ENCODE data around the gene TUBAL3. TPM values are rescaled to one million over a fixed set of nuclear protein-coding genes. Genes with fewer than 3 reads are reported as not detected.

TUBAL3 gene
- polyA plus RNA-seq, 1 experiment, result not detected

DNA sequence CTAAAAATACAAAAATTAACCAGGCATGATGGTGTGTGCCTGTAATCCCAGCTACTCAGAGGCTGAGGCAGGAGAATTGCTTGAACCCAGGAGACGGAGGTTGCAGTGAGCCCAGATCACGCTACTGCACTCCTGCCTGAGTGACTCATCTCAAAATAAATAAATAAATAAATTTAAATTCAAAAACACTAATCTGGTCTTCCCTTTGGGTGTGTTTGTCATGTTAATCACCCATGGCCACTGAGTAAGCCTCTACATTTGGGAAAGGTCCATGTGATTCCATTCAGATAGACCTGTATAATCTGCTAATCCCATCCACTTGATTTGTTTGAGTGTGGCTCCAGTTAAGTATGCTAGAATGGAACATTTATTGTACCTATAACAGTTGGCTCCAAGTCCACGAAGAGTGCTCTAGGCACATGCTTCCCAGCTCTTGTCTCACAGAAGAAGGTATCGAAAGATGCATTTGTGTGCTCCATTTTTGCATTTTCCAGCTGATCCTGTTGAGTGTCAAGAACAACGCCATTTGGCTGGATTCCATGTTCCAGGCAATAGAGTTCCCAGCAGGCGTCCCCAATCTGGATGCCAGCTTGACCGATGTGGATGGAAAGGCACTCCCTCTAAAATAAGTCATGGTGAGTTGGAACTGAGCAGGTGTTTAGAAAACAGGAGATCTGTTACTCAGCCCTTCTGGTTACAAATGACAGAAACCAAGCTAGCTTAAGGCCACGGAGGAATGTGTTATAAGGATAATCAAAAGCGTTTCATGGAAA is 4.0 kb downstream of the TUBAL3 start:
- no peak for DNase-seq (ENCODE audit: low read depth, low spot score)
- H3K27ac ChIP-seq (ENCODE audit: low read depth, low read length), result no peak overlapping the region
- no peaks in the 10 kb centered on the region for H3K9me3 ChIP-seq (ENCODE audit: control insufficient read depth, insufficient read depth, low read length)
- CTCF ChIA-PET, result interaction anchor here (1.3 kb wide), 1 partner anchor 17 kb away, joined by 3 read pairs; no protein-coding TSS in a partner anchor
- no peaks in the 10 kb centered on the region for H3K27me3 ChIP-seq (ENCODE audit: control insufficient read depth, insufficient read depth, low read length)
- H3K4me3 ChIP-seq (ENCODE audit: low read depth, low read length), result no peak overlapping the region
- POLR2A ChIA-PET, result no interaction called here
- TF ChIP-seq, protein P1, sequence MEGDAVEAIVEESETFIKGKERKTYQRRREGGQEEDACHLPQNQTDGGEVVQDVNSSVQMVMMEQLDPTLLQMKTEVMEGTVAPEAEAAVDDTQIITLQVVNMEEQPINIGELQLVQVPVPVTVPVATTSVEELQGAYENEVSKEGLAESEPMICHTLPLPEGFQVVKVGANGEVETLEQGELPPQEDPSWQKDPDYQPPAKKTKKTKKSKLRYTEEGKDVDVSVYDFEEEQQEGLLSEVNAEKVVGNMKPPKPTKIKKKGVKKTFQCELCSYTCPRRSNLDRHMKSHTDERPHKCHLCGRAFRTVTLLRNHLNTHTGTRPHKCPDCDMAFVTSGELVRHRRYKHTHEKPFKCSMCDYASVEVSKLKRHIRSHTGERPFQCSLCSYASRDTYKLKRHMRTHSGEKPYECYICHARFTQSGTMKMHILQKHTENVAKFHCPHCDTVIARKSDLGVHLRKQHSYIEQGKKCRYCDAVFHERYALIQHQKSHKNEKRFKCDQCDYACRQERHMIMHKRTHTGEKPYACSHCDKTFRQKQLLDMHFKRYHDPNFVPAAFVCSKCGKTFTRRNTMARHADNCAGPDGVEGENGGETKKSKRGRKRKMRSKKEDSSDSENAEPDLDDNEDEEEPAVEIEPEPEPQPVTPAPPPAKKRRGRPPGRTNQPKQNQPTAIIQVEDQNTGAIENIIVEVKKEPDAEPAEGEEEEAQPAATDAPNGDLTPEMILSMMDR (IDR thresholded peaks at IDR 0.05; ENCODE audit: low read depth, low read length), result no peak

DNA sequence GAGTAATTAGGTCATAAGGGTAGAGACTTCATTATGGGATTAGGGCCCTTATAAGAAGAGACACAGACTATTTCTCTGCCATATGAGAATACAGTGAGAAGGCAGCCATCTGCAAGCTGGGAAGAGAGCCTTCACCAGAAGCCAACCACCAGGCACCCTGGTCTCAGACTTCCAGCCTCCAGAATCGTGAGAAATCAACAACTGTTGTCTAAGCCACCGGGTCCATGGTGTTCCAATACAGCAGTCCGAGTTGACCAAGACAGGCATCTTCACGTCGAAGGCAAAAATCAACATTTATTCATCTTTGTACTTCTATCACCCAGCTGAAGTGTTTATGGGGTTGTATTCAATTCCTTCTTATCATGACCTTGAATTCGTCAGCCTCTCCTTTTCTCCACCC is 5.3 kb downstream of the TUBAL3 start:
- ChIA-PET POLR2A (no interaction called here), CTCF (interaction anchor here (1.1 kb wide), 1 partner anchor 16 kb away, joined by 3 read pairs; no protein-coding TSS in a partner anchor)

DNA sequence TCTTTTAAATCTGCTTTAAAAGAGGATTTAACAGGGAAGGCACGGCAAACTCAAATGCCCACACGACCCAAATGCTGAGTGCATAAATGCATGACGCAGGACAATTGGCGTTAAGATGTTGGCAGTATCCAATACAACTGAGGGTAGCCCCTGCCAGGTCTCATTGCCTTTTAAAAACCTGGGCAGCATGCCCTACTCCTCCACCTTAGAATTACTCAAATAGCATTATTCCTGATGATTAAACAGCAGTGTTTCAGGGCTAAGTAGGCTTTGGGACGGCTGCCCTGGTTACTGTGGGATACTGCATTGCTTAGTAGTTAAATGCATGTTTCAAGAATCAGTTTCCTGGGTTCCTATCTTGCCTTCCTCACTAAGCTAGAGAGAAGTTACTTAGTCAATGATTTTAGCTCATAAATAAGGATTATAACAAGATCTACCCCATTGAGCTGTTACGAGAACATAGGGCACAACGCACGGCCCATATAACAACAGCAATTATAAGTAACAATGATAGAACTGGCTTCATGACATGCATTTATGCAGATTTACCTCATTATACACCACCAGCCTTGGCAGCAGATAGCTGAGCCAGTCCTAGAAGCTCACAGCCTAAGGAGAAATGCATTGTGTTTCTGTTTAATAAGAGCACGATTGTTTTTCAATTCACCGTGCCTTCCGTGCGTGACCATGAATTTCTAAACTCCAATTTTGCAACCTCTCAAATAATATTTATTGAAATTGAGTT is 7.9 kb downstream of the TUBAL3 start:
- Histone ChIP-seq H3K9me3 (ENCODE audit: control insufficient read depth, insufficient read depth, low read length) (peaks cover 3% of the 10 kb centered on the region; the same call in 1 of the 2 replicates), H3K4me3 (ENCODE audit: low read depth, low read length) (no peak overlapping the region), H3K27ac (ENCODE audit: low read depth, low read length) (no peak overlapping the region), H3K27me3 (ENCODE audit: control insufficient read depth, insufficient read depth, low read length) (no peaks in the 10 kb centered on the region)
- DNase-seq (ENCODE audit: low read depth, low spot score), result no peak
- ChIA-PET POLR2A (no interaction called here), CTCF (interaction anchor here (0.5 kb wide), 1 partner anchor 549 kb away, joined by 4 read pairs; no protein-coding TSS in a partner anchor)
- TF ChIP-seq, protein P1 (IDR thresholded peaks at IDR 0.05; ENCODE audit: low read depth, low read length), result no peak

More for the DNA sequence above, 5.3 kb downstream of the TUBAL3 start:
- H3K27ac ChIP-seq (ENCODE audit: low read depth, low read length), result no peak overlapping the region
- TF ChIP-seq, protein P1 (IDR thresholded peaks at IDR 0.05; ENCODE audit: low read depth, low read length), result no peak
- no peak for DNase-seq (ENCODE audit: low read depth, low spot score)
- H3K27me3 ChIP-seq (ENCODE audit: control insufficient read depth, insufficient read depth, low read length), result no peaks in the 10 kb centered on the region
- H3K9me3 ChIP-seq (ENCODE audit: control insufficient read depth, insufficient read depth, low read length), result no peaks in the 10 kb centered on the region
- no peak overlapping the region for H3K4me3 ChIP-seq (ENCODE audit: low read depth, low read length)

- Histone ChIP-seq H3K4me3 (ENCODE audit: low read depth, low read length) (no peak overlapping the region), H3K27me3 (ENCODE audit: control insufficient read depth, insufficient read depth, low read length) (no peaks in the 10 kb centered on the region), H3K27ac (ENCODE audit: low read depth, low read length) (no peak overlapping the region), H3K9me3 (ENCODE audit: control insufficient read depth, insufficient read depth, low read length) (peaks cover 3% of the 10 kb centered on the region; the same call in 1 of the 2 replicates)
- ChIA-PET CTCF (interaction anchor here (0.5 to 0.6 kb wide), 2 partner anchors 8 to 47 kb away, joined by 3 read pairs; no protein-coding TSS in a partner anchor), POLR2A (no interaction called here)
- no peak for DNase-seq (ENCODE audit: low read depth, low spot score)
- TF ChIP-seq, protein P1 (IDR thresholded peaks at IDR 0.05; ENCODE audit: low read depth, low read length), result no peak
These were observed 9.5 kb downstream of the TUBAL3 start for GRCh38 chr10:5395168-5395567.

DNA sequence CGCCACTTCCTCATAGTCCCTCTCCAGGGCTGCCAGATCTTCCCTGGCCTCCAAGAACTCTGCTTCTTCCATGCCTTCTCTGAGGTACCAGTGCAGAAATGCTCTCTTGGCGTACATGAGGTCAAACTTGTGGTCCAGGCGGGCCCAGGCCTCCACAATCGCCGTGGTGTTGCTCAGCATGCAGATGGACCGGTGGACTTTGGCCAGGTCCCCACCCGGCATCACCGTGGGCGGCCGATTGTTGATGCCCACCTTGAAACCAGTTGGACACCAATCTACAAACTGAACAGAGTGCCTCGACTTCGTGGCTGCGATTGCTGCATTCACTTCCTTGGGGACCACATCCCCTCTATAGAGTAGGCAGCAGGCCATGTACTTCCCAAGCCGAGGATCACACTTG is 11.1 kb downstream of the TUBAL3 start:
- ChIA-PET POLR2A (no interaction called here), CTCF (no interaction called here)
- TF ChIP-seq, protein P1 (IDR thresholded peaks at IDR 0.05; ENCODE audit: low read depth, low read length), result no peak
- no peak for DNase-seq (ENCODE audit: low read depth, low spot score)
- peaks cover 3% of the 10 kb centered on the region for H3K27me3 ChIP-seq (ENCODE audit: control insufficient read depth, insufficient read depth, low read length)
- H3K9me3 ChIP-seq (ENCODE audit: control insufficient read depth, insufficient read depth, low read length), result peaks cover 3% of the 10 kb centered on the region; the same call in 1 of the 2 replicates
- no peak overlapping the region for H3K4me3 ChIP-seq (ENCODE audit: low read depth, low read length)
- H3K27ac ChIP-seq (ENCODE audit: low read depth, low read length), result no peak overlapping the region

All from AG04450 (cell line).